ENCODE results near the gene TAC3. TPM values are rescaled to one million over a fixed set of nuclear protein-coding genes. Genes with fewer than 3 reads are reported as not detected.
"Not testable (repeated sequence)": the region's sequence is repeated elsewhere in the genome, so short reads cannot be mapped to it uniquely, and the experiment has no call there.

Gene TAC3
- total RNA-seq, 4 donors from 2014 or later: not detected

- WGBS, 2 donors: 85 to 90% methylated on average over 2 of the region's 2 CpGs
- no peak for TF ChIP-seq POLR2A (IDR thresholded peaks at IDR 0.05)
- no peak for TF ChIP-seq CTCF (IDR thresholded peaks at IDR 0.05)
Measured at GRCh38 chr12:57025196-57025595, 8.9 kb upstream of the TAC3 start.

GRCh38 chr12:57022324-57022723, 6.0 kb upstream of the TAC3 start:
- DNase-seq; H3K36me3 ChIP-seq; H3K4me1 ChIP-seq; H3K4me3 ChIP-seq; H3K27ac ChIP-seq; H3K27me3 ChIP-seq; H3K9me3 ChIP-seq; intact Hi-C loops (cut with DNase I): not testable (repeated sequence)
- WGBS, 2 donors: 77 to 88% methylated on average over 5 of the region's 5 CpGs

More at GRCh38 chr12:57025196-57025595, 8.9 kb upstream of the TAC3 start:
- H3K4me3 ChIP-seq: no peak overlapping the region
- H3K27me3 ChIP-seq: peaks cover 0 to 4% (median 0%) of the 10 kb centered on the region in 4 donors
- no peaks in the 10 kb centered on the region for H3K4me1 ChIP-seq
- no peak overlapping the region for H3K27ac ChIP-seq
- DNase-seq: no peak
- no peaks in the 10 kb centered on the region for H3K9me3 ChIP-seq
- intact Hi-C loops (cut with DNase I): no loop called here
- no peaks in the 10 kb centered on the region for H3K36me3 ChIP-seq

GRCh38 chr12:57019983-57020719, 3.8 kb upstream of the TAC3 start:
- Histone ChIP-seq H3K9me3 (no peaks in the 10 kb centered on the region), H3K27ac (no peak overlapping the region), H3K27me3 (peaks cover 0 to 15% (median 0%) of the 10 kb centered on the region in 4 donors), H3K4me3 (no peak overlapping the region), H3K4me1 (no peaks in the 10 kb centered on the region), H3K36me3 (no peaks in the 10 kb centered on the region)
- no peak for DNase-seq
- intact Hi-C loops (cut with DNase I): no loop called here
- 66 to 69% methylated on average over 9 of the region's 9 CpGs for WGBS, 2 donors
- TF ChIP-seq CTCF (IDR thresholded peaks at IDR 0.05) (no peak), POLR2A (IDR thresholded peaks at IDR 0.05) (no peak)

- 69 to 87% methylated on average over 1 of the region's 1 CpG for WGBS, 2 donors
- Histone ChIP-seq H3K4me3 (no peak overlapping the region), H3K27me3 (peaks cover 0 to 27% (median 0%) of the 10 kb centered on the region in 4 donors), H3K36me3 (no peaks in the 10 kb centered on the region), H3K4me1 (no peaks in the 10 kb centered on the region), H3K9me3 (no peaks in the 10 kb centered on the region), H3K27ac (no peak overlapping the region)
- DNase-seq: no peak
- intact Hi-C loops (cut with DNase I): no loop called here
- no peak for TF ChIP-seq CTCF (IDR thresholded peaks at IDR 0.05)
- TF ChIP-seq POLR2A (IDR thresholded peaks at IDR 0.05): no peak
Measured at GRCh38 chr12:57018906-57019305, 2.6 kb upstream of the TAC3 start.

- DNase-seq; H3K36me3 ChIP-seq; H3K9me3 ChIP-seq; H3K4me3 ChIP-seq; H3K27ac ChIP-seq; intact Hi-C loops (cut with DNase I); H3K4me1 ChIP-seq: not testable (repeated sequence)
- H3K27me3 ChIP-seq: peaks cover 0 to 33% (median 0%) of the 10 kb centered on the region in 4 donors
- 74 to 76% methylated on average over 5 of the region's 5 CpGs for WGBS, 2 donors
Measured at GRCh38 chr12:57018353-57018752, 2.0 kb upstream of the TAC3 start.

- 76 to 82% methylated on average over 7 of the region's 7 CpGs for WGBS, 2 donors
- TF ChIP-seq CTCF (IDR thresholded peaks at IDR 0.05): no peak
- no peak for TF ChIP-seq POLR2A (IDR thresholded peaks at IDR 0.05)
- Histone ChIP-seq H3K4me1 (peaks cover 0 to 7% (median 6%) of the 10 kb centered on the region in 3 donors), H3K9me3 (no peaks in the 10 kb centered on the region), H3K4me3 (no peak overlapping the region), H3K36me3 (no peaks in the 10 kb centered on the region), H3K27ac (no peak overlapping the region), H3K27me3 (peaks cover 0 to 34% (median 0%) of the 10 kb centered on the region in 4 donors)
- intact Hi-C loops (cut with DNase I): no loop called here
- no peak for DNase-seq
Measured at GRCh38 chr12:57012600-57013465, 3.5 kb downstream of the TAC3 start.
